Adrenal gland (tissue), 12 donors: ENCODE results near the gene SLC6A18. TPM values are rescaled to one million over a fixed set of nuclear protein-coding genes. Genes with fewer than 3 reads are reported as not detected.

Experiments
- DNase-seq, 7 donors: peaks; one replicate each; pipeline ENCODE4 v3.0.0-alpha.2; 2019 to 2020
- H3K27ac ChIP-seq, 5 donors: fragments of 200-600 bp; sonication (generic) in 4 of 5; 1 replicate in 3 of 5; 2 replicates in 2 of 5; pipeline versions ENCODE4 v1.5.1 to v1.8.0; 2016 to 2020; ENCODE audit warnings: mild to moderate bottlenecking in 1 of 5
- H3K27me3 ChIP-seq: fragments of 200-600 bp; 2 replicates; pipeline ENCODE4 v1.8.0; 2021
- H3K36me3 ChIP-seq, 2 donors: fragments of 200-600 bp; replicated peaks in 1 of 2; 1 replicate in 1 of 2; 2 replicates in 1 of 2; pipeline versions ENCODE4 v1.5.1 to v1.8.0; 2018 to 2022
- H3K4me1 ChIP-seq, 2 donors: fragments of 200-600 bp; replicated peaks in 1 of 2; 1 replicate in 1 of 2; 2 replicates in 1 of 2; pipeline versions ENCODE4 v1.5.1 to v1.8.0; 2018 to 2021
- H3K4me3 ChIP-seq, 4 donors: fragments of 200-600 bp; sonication (generic) in 3 of 4; one replicate each; pipeline ENCODE4 v1.5.1; 2016 to 2018
- H3K9me3 ChIP-seq, 3 donors: fragments of 200-600 bp; sonication (generic) in 1 of 3; replicated peaks in 1 of 3; 1 replicate in 2 of 3; 2 replicates in 1 of 3; pipeline versions ENCODE4 v1.5.1 to v1.8.0; 2016 to 2021
- CTCF ChIP-seq, 6 experiments: fragments of 450-650 bp in 4 of 6; fragments of 200-600 bp in 2 of 6; sonication (generic) in 1 of 6; IDR thresholded peaks; 1 replicate in 5 of 6; 2 replicates in 1 of 6; pipeline versions ENCODE4 v1.5.1 to v1.8.0; 2016 to 2021; ENCODE audit warnings: antibody characterized with exemption in 6 of 6, mild to moderate bottlenecking in 2 of 6, moderate library complexity in 1 of 6
- POLR2A ChIP-seq, 2 donors: fragments of 450-650 bp; IDR thresholded peaks; one replicate each; pipeline ENCODE4 v1.6.1; 2017; ENCODE audit warnings: antibody characterized with exemption in 2 of 2, mild to moderate bottlenecking in 2 of 2, moderate library complexity in 1 of 2
- WGBS, 4 donors: extraction: QIAGEN DNeasy Blood & Tissue Kit in 2 of 4; methylation state at CpG; one replicate each; pipeline versions ENCODE4 v1.1.5 to v1.1.7; 2013 to 2017; 5-methylcytosine and 5-hydroxymethylcytosine counted together
- intact Hi-C, 2 donors: fragments of 100-400 bp; cut with DNase I; formaldehyde crosslinking; loops; one replicate each; pipeline versions ENCODE4 v1.14.1 to v1.15.0; 2022 to 2023
- polyA plus RNA-seq, 3 donors: library from polyadenylated mRNA; stranded (reverse); fragments of 200-250 nt in 2 of 3; fragments of 350-450 nt in 1 of 3; fragmentation: Illumina TruSeq in 1 of 3; extraction: RNeasy Lipid Tissue Mini Kit (QIAGEN cat#74804) in 1 of 3; gene quantifications; one replicate each; pipeline ENCODE4 v1.2.3, GENCODE V29; 2013 to 2014
- total RNA-seq, 9 donors: library from RNA; depleted of rRNA in 4 of 9; stranded (reverse); fragments of >200 nt in 4 of 9; fragments of 120-200 nt in 1 of 9; fragmentation: NEBNext Ultra II Directional in 1 of 9; extraction: Animal tissue kit (Norgen Biotek cat#: 25700) in 1 of 9; gene quantifications; one replicate each; pipeline versions ENCODE4 v1.1.0 to v1.2.4, GENCODE V29; 2013 to 2023
- donor health status: healthy with polysubstance abuse.
- donor health status: Bipolar disorder and iron deficiency.
- donor health status: DM: yes; HTN: yes; CAD: no.
- donor health status: DM: no; HTN: no; CAD: no.
- donor health status: DM: no; HTN: no; CAD: no.
- donor health status: DM: yes; HTN: yes; CAD: no.

SLC6A18 gene
- total and polyA plus RNA-seq, 12 donors, result not detected

GRCh38 chr5:1219098-1219767 is 5.9 kb upstream of the SLC6A18 start:
- WGBS, 4 donors, result 55 to 77% (median 74%) methylated on average over 15 to 38 of the region's 38 CpGs
- intact Hi-C loops, result no loop called here
- DNase-seq, result no peak
- Histone ChIP-seq H3K9me3 (no peaks in the 10 kb centered on the region), H3K27ac (no peak overlapping the region), H3K27me3 (no peaks in the 10 kb centered on the region), H3K36me3 (no peaks in the 10 kb centered on the region), H3K4me3 (no peak overlapping the region), H3K4me1 (no peaks in the 10 kb centered on the region)
- TF ChIP-seq POLR2A (IDR thresholded peaks at IDR 0.05), result no peak
- TF ChIP-seq CTCF (IDR thresholded peaks at IDR 0.05), result no peak

- whole genome bisulfite sequencing, 4 donors, result 70 to 89% (median 83%) methylated on average over 3 to 11 of the region's 11 CpGs
- no peaks in the 10 kb centered on the region for H3K27me3 ChIP-seq
These were observed 5.4 kb upstream of the SLC6A18 start for GRCh38 chr5:1219768-1220100.

GRCh38 chr5:1220351-1220750 is 4.8 kb upstream of the SLC6A18 start:
- no peaks in the 10 kb centered on the region for H3K27me3 ChIP-seq
- no peak for DNase-seq
- TF ChIP-seq POLR2A (IDR thresholded peaks at IDR 0.05) (no peak), CTCF (IDR thresholded peaks at IDR 0.05) (no peak)
- no peak overlapping the region for H3K27ac ChIP-seq
- H3K36me3 ChIP-seq, result no peaks in the 10 kb centered on the region
- no peaks in the 10 kb centered on the region for H3K9me3 ChIP-seq
- H3K4me3 ChIP-seq, result no peak overlapping the region
- no peaks in the 10 kb centered on the region for H3K4me1 ChIP-seq
- intact Hi-C loops, result no loop called here
- 80 to 89% (median 82%) methylated on average over 4 to 9 of the region's 9 CpGs for WGBS, 4 donors

More at GRCh38 chr5:1219768-1220100, 5.4 kb upstream of the SLC6A18 start:
- DNase-seq, result no peak
- Histone ChIP-seq H3K36me3 (no peaks in the 10 kb centered on the region), H3K27ac (no peak overlapping the region), H3K9me3 (no peaks in the 10 kb centered on the region), H3K4me1 (no peaks in the 10 kb centered on the region), H3K4me3 (no peak overlapping the region)
- intact Hi-C loops, result no loop called here
- TF ChIP-seq CTCF (IDR thresholded peaks at IDR 0.05), result no peak
- TF ChIP-seq POLR2A (IDR thresholded peaks at IDR 0.05), result no peak

- Histone ChIP-seq H3K36me3 (no peaks in the 10 kb centered on the region), H3K27ac (no peak overlapping the region), H3K4me1 (no peaks in the 10 kb centered on the region), H3K4me3 (no peak overlapping the region), H3K9me3 (no peaks in the 10 kb centered on the region), H3K27me3 (no peaks in the 10 kb centered on the region)
- 78 to 90% (median 85%) methylated on average over 15 to 19 of the region's 19 CpGs for WGBS, 4 donors
- TF ChIP-seq POLR2A (IDR thresholded peaks at IDR 0.05) (no peak), CTCF (IDR thresholded peaks at IDR 0.05) (no peak)
- no peak for DNase-seq
- intact Hi-C loops, result no loop called here
These were observed 4.3 kb upstream of the SLC6A18 start for GRCh38 chr5:1220831-1221230.
